GM19468 (cell line): Measurements from ENCODE around the gene RNF40.

Experiments used
- ATAC-seq: cut with Tn5 transposase; IDR thresholded peaks from one replicate; pipeline ENCODE4 v1.9.1; 2021; ENCODE audit warnings: mild to moderate bottlenecking, moderate library complexity, moderate number of reproducible peaks; ENCODE audit not compliant: unreplicated experiment; ENCODE audit errors: extremely low read depth

Gene RNF40

DNA sequence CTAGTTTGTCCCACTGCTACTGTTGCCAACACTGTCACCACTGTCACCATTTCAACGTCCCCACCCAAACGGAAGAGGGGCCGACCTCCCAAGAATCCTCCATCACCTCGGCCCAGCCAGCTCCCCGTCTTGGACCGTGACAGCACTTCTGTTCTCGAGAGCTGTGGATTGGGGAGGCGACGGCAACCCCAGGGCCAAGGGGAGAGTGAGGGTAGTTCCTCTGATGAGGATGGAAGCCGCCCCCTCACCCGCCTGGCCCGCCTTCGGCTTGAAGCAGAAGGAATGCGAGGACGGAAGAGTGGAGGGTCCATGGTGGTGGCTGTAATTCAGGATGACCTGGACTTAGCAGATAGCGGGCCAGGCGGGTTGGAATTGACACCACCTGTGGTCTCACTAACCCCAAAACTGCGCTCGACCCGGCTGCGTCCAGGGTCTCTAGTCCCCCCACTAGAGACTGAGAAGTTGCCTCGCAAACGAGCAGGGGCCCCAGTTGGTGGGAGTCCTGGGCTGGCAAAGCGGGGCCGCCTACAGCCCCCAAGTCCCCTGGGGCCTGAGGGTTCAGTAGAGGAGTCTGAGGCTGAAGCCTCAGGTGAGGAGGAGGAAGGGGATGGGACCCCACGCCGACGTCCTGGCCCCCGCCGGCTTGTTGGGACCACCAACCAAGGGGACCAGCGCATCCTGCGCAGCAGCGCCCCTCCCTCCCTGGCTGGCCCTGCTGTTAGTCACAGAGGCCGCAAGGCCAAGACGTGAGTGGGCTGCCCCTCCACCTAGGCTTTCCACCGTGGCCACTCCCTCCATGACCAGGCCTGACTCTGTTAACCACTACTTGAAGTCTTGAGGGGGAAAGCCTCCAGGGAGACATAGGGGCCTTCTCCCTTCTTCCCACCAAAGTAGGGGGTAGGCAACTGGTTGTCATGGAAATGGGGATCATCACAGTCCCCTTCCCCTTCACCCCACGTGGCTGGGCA is 22.9 kb upstream of the RNF40 start:
- ATAC-seq: no peak

DNA sequence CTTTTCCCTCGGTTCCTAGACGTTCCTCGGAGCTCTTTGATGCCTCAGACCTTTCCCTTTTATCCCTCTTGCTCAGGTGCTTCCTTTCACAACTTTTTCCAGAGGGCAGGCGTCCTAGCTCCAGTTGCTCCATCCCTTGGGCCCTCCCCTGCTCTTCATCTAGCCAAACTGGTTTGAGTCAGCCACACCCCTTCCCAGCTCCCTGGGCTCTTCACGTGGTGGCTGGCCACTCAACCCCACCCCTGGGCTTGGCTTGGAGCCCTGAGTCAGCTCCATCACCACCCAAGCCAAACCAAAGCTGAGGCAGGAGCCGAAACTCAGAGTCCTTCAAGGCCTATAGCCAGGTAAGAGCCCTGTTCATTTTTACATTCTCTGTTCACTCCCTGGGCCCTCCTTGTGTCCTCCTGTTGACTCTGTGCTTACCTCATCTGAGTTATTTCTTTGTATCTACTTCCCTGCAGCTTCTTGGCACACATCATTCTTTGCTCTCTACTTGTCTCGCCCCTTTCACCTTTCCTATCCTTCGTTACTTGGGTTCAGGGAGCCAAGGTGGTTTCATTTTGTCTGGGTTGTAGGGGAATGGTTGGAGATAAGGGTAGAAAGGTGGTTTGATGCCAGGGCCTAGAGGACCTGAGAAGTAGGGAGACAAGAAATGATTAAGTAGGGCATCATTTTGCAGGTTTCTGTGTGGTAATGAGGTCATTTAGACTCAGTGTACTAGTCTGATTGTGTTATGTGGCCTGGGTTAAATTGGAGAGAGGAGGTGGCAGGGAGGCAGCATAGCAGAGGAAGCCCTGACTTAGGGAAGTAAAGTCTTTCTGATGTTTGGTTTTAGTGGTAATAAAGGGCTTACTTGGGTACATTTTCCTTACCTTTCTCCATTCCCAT is 21.5 kb upstream of the RNF40 start:
- no peak for ATAC-seq

GRCh38 chr16:30741461-30741914 is 20.6 kb upstream of the RNF40 start:
- no peak for ATAC-seq

- ATAC-seq: no peak
Observed at GRCh38 chr16:30743716-30744115, 18.4 kb upstream of the RNF40 start.

GRCh38 chr16:30744183-30744582 is 17.9 kb upstream of the RNF40 start:
- no peak for ATAC-seq

DNA sequence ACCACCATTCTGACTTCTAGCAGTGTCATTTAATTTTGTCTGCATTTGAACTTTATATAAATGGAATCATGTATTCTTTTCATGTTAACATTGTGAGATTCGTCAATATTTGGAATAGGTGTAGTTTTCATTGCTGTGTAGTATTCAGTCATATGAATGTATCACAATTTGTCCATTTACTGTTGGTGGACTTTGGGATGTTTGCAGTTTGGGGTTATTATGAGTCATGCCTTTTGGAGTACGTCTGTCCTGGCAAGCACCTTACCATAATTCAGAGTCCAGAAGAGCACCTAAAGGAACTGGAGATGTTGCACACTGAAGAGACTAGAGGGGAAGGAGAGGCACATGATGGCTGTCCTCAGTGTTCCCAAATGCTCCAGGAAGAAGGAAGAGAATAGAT is 17.0 kb upstream of the RNF40 start:
- ATAC-seq: no peak

DNA sequence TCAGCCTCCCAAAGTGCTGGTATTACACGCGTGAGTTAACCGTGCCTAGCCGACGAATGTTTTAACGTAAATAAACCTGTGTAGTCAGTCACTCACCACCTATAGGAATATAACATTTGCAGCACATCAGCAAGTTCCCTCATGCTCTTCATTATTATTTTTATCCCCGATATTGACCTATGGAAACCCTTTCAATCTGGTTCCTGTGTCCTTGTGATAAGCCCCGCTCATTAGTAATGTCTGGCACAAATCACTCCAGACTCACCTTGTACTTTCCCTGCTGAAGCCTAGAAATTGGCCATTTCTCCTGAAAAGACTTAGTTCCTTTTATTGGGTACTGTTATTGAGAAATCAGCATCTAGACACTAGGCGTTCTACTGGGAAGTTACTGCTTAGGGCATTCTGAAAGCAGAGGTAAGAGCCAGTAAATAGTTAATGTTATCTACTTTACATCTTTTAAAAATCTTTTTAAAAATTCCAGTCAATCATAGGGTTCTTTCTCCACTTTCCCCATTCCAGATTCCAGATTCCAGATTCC is 15.4 kb upstream of the RNF40 start:
- no peak for ATAC-seq

DNA sequence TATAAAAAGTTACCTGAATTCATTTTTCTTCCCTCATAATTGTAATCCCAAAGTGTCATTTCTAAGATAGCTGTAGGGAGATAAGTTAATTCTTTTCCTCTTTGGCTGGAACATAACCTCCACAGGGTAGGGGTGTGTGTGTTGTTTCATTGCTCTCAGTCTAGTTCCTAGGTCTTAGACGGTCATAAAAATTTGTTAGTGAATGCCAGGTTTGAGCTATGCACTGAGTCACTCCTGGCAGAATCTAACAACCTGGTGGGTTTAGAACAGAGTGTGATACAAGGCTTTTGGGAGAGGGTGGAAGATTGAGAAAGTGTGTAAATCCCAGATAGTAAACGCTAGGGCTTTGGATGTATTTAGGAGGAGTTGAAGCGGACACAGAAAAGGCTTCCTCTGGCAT is 14.8 kb upstream of the RNF40 start:
- no peak for ATAC-seq

- ATAC-seq: peak; percentile 94
Observed at GRCh38 chr16:30747799-30748633, 14.1 kb upstream of the RNF40 start, which contains the start of gene PHKG2. Gene PHKG2, plus strand, starts transcription at chr16:30748425. Its CDS starts 396 bp downstream, at chr16:30748821.

- ATAC-seq: no peak
Observed at GRCh38 chr16:30748634-30749445, 13.3 kb upstream of the RNF40 start.

- ATAC-seq: no peak
Observed at GRCh38 chr16:30750201-30750600, 11.9 kb upstream of the RNF40 start.

- no peak for ATAC-seq
Observed at GRCh38 chr16:30750876-30751465, 11.2 kb upstream of the RNF40 start.

DNA sequence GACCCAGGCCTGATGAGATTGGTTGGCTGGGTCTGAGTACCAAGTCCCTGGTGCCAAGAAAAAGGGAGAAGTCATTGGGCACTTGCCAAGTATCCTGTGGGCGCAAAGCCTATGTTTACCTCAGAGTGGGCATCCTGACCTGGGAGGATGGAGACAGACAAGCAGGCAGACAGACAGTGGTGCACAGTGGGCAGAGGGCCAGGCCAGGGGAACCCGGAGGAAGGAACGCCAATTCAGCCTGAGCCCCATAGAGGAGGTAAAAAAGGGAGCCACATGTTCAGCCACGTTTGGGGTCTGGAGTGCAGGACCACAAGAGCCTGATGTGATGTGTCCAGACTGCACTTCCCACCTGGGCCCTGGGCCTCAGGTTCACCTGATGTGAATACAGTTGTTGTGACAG is 8.5 kb upstream of the RNF40 start:
- ATAC-seq: no peak

GRCh38 chr16:30755955-30756780 is 6.0 kb upstream of the RNF40 start:
- ATAC-seq: no peak

DNA sequence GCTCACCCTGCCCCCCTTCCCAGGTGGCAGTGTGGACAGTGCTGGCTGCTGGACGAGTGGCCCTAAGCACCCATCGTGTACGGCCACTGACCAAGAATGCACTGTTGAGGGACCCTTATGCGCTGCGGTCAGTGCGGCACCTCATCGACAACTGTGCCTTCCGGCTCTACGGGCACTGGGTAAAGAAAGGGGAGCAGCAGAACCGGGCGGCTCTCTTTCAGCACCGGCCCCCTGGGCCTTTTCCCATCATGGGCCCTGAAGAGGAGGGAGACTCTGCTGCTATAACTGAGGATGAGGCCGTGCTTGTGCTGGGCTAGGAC is 5.4 kb upstream of the RNF40 start:
- no peak for ATAC-seq

- ATAC-seq: no peak
Observed at GRCh38 chr16:30757316-30757715, 4.8 kb upstream of the RNF40 start.

DNA sequence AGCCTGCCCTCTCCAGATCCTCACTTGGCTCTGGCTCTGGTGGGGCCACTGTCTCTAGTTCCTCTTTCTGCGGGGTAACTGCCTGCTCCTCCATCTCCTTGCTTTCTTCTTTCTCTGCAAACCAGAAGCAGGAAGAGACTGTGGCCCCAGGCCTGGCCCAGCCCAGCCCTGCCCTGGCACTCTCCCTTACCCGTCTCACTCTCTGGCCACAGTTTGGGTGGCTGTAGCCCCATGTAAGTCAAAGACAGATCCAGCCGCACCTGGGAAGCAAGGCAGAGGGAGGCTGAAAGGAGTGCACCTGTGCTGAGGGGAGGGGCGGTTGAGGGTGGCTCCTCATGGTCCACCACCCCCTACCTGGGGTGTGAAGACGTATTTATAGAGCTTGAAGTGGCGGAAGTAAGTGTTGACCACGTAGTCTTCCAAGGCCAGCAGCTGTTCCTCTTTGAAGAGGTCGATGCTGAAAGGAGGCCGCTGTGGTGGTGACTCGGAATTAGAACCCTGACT is 3.1 kb upstream of the RNF40 start:
- no peak for ATAC-seq
